ENCODE results near the gene THTPA.

DNA sequence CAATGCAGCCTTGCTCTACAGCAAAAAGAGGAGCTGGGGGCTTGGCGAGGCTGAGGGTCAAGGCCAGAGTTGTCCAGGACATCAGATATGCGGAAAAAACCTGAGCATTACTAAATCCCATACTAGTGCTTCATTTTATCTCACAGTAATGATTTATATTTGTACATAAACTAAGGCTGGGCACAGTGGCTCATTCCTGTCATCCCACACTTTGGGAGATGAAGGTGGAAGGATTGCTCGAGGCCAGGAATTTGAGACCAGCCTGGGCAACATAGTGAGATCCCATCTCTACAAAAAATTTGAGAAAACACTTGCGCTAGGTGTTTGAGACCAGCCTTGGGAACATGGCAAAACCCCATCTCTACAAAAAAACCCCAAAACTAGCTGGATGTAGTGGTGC is 34.1 kb downstream of the THTPA start:
- TF ChIP-seq, protein P1, sequence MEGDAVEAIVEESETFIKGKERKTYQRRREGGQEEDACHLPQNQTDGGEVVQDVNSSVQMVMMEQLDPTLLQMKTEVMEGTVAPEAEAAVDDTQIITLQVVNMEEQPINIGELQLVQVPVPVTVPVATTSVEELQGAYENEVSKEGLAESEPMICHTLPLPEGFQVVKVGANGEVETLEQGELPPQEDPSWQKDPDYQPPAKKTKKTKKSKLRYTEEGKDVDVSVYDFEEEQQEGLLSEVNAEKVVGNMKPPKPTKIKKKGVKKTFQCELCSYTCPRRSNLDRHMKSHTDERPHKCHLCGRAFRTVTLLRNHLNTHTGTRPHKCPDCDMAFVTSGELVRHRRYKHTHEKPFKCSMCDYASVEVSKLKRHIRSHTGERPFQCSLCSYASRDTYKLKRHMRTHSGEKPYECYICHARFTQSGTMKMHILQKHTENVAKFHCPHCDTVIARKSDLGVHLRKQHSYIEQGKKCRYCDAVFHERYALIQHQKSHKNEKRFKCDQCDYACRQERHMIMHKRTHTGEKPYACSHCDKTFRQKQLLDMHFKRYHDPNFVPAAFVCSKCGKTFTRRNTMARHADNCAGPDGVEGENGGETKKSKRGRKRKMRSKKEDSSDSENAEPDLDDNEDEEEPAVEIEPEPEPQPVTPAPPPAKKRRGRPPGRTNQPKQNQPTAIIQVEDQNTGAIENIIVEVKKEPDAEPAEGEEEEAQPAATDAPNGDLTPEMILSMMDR (CRISPR knock-in tag; IDR thresholded peaks at IDR 0.05), result no peak
- TF ChIP-seq, protein P2, sequence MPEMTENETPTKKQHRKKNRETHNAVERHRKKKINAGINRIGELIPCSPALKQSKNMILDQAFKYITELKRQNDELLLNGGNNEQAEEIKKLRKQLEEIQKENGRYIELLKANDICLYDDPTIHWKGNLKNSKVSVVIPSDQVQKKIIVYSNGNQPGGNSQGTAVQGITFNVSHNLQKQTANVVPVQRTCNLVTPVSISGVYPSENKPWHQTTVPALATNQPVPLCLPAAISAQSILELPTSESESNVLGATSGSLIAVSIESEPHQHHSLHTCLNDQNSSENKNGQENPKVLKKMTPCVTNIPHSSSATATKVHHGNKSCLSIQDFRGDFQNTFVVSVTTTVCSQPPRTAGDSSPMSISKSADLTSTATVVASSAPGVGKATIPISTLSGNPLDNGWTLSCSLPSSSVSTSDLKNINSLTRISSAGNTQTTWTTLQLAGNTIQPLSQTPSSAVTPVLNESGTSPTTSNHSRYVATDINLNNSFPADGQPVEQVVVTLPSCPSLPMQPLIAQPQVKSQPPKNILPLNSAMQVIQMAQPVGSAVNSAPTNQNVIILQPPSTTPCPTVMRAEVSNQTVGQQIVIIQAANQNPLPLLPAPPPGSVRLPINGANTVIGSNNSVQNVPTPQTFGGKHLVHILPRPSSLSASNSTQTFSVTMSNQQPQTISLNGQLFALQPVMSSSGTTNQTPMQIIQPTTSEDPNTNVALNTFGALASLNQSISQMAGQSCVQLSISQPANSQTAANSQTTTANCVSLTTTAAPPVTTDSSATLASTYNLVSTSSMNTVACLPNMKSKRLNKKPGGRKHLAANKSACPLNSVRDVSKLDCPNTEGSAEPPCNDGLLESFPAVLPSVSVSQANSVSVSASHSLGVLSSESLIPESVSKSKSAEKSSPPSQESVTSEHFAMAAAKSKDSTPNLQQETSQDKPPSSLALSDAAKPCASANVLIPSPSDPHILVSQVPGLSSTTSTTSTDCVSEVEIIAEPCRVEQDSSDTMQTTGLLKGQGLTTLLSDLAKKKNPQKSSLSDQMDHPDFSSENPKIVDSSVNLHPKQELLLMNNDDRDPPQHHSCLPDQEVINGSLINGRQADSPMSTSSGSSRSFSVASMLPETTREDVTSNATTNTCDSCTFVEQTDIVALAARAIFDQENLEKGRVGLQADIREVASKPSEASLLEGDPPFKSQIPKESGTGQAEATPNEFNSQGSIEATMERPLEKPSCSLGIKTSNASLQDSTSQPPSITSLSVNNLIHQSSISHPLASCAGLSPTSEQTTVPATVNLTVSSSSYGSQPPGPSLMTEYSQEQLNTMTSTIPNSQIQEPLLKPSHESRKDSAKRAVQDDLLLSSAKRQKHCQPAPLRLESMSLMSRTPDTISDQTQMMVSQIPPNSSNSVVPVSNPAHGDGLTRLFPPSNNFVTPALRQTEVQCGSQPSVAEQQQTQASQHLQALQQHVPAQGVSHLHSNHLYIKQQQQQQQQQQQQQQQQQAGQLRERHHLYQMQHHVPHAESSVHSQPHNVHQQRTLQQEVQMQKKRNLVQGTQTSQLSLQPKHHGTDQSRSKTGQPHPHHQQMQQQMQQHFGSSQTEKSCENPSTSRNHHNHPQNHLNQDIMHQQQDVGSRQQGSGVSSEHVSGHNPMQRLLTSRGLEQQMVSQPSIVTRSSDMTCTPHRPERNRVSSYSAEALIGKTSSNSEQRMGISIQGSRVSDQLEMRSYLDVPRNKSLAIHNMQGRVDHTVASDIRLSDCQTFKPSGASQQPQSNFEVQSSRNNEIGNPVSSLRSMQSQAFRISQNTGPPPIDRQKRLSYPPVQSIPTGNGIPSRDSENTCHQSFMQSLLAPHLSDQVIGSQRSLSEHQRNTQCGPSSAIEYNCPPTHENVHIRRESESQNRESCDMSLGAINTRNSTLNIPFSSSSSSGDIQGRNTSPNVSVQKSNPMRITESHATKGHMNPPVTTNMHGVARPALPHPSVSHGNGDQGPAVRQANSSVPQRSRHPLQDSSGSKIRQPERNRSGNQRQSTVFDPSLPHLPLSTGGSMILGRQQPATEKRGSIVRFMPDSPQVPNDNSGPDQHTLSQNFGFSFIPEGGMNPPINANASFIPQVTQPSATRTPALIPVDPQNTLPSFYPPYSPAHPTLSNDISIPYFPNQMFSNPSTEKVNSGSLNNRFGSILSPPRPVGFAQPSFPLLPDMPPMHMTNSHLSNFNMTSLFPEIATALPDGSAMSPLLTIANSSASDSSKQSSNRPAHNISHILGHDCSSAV (CRISPR knock-in tag; IDR thresholded peaks at IDR 0.05; ENCODE audit: borderline replicate concordance), result no peak
- TF ChIP-seq ZNF331 (CRISPR knock-in tag; IDR thresholded peaks at IDR 0.05) (no peak), CHCHD3 (CRISPR knock-in tag; IDR thresholded peaks at IDR 0.05) (no peak), GTF2F1 (IDR thresholded peaks at IDR 0.05; ENCODE audit: low read length) (no peak), BORCS8-MEF2B (CRISPR knock-in tag; IDR thresholded peaks at IDR 0.05) (no peak), POLR2A (IDR thresholded peaks at IDR 0.05; ENCODE audit: insufficient read depth in 1 of 2, low read depth in 2 of 2, low read length in 2 of 2) (no peak), PHB2 (IDR thresholded peaks at IDR 0.05; ENCODE audit: partially characterized antibody) (no peak), ZNF747 (CRISPR knock-in tag; IDR thresholded peaks at IDR 0.05; ENCODE audit: borderline replicate concordance) (no peak), SRSF9 (IDR thresholded peaks at IDR 0.05; ENCODE audit: borderline replicate concordance, insufficient read depth, low read depth, low read length, poor library complexity, severe bottlenecking) (no peak), KAT2B (IDR thresholded peaks at IDR 0.05; ENCODE audit: borderline replicate concordance, low read depth, low read length) (no peak), POLR2AphosphoS2 (IDR thresholded peaks at IDR 0.05; ENCODE audit: low read depth, low read length) (no peak)
- TF ChIP-seq, protein P3, sequence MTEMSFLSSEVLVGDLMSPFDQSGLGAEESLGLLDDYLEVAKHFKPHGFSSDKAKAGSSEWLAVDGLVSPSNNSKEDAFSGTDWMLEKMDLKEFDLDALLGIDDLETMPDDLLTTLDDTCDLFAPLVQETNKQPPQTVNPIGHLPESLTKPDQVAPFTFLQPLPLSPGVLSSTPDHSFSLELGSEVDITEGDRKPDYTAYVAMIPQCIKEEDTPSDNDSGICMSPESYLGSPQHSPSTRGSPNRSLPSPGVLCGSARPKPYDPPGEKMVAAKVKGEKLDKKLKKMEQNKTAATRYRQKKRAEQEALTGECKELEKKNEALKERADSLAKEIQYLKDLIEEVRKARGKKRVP (CRISPR knock-in tag; IDR thresholded peaks at IDR 0.05), result no peak
- TF ChIP-seq, protein P4, sequence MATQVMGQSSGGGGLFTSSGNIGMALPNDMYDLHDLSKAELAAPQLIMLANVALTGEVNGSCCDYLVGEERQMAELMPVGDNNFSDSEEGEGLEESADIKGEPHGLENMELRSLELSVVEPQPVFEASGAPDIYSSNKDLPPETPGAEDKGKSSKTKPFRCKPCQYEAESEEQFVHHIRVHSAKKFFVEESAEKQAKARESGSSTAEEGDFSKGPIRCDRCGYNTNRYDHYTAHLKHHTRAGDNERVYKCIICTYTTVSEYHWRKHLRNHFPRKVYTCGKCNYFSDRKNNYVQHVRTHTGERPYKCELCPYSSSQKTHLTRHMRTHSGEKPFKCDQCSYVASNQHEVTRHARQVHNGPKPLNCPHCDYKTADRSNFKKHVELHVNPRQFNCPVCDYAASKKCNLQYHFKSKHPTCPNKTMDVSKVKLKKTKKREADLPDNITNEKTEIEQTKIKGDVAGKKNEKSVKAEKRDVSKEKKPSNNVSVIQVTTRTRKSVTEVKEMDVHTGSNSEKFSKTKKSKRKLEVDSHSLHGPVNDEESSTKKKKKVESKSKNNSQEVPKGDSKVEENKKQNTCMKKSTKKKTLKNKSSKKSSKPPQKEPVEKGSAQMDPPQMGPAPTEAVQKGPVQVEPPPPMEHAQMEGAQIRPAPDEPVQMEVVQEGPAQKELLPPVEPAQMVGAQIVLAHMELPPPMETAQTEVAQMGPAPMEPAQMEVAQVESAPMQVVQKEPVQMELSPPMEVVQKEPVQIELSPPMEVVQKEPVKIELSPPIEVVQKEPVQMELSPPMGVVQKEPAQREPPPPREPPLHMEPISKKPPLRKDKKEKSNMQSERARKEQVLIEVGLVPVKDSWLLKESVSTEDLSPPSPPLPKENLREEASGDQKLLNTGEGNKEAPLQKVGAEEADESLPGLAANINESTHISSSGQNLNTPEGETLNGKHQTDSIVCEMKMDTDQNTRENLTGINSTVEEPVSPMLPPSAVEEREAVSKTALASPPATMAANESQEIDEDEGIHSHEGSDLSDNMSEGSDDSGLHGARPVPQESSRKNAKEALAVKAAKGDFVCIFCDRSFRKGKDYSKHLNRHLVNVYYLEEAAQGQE (IDR thresholded peaks at IDR 0.05; ENCODE audit: borderline replicate concordance in 1 of 2, low read depth in 1 of 2, low read length in 2 of 2), result no peak

Measured in HepG2 (cell line).